ENCODE results near the gene CYP2D6.

GRCh38 chr22:42112793-42113192 is 17.8 kb downstream of the CYP2D6 start:
- TF ChIP-seq CTCF (IDR thresholded peaks at IDR 0.05; ENCODE audit: control extremely low read depth in 1 of 3, insufficient read depth in 1 of 3, low read depth in 1 of 3, low read length in 3 of 3) (peak in 1 of 3 experiments; percentile 55; a peak in 2 of 4 replicates), RAD21 (IDR thresholded peaks at IDR 0.05 in 1 of 2, conservative IDR thresholded peaks at IDR 0.05 in 1 of 2; ENCODE audit: low read depth in 2 of 2, low read length in 2 of 2) (peak; percentile 60 to 69)

Data from H1 (cell line).